Measurements from ENCODE around the gene TTC32. TPM values are rescaled to one million over a fixed set of nuclear protein-coding genes. Genes with fewer than 3 reads are reported as not detected.

Gene TTC32
- total RNA-seq, 1 donor from 2014 or later: 27.9 TPM

GRCh38 chr2:19872302-19872701 is 29.5 kb downstream of the TTC32 start:
- Mint-ChIP-seq H3K27ac (no peak overlapping the region), H3K9me3 (no peaks in the 10 kb centered on the region), H3K4me3 (no peak overlapping the region), H3K36me3 (no peaks in the 10 kb centered on the region), H3K4me1 (peaks cover 1% of the 10 kb centered on the region), H3K27me3 (ENCODE audit: insufficient read depth, low read depth) (peaks cover 15% of the 10 kb centered on the region)
- Histone ChIP-seq H3K9ac (no peak overlapping the region), H3K27me3 (peaks cover 25% of the 10 kb centered on the region), H3K9me3 (ENCODE audit: low read depth) (no peaks in the 10 kb centered on the region), H4K20me1 (ENCODE audit: low read depth) (no peaks in the 10 kb centered on the region), H3K36me3 (no peaks in the 10 kb centered on the region), H3K4me3 (no peak overlapping the region), H3K4me2 (no peak overlapping the region), H3K4me1 (no peaks in the 10 kb centered on the region), H2AFZ (replicated peaks) (no peak overlapping the region), H3F3A (ENCODE audit: low read depth) (no peaks in the 10 kb centered on the region), H3K79me2 (ENCODE audit: low read depth) (no peaks in the 10 kb centered on the region), H3K27ac (no peak overlapping the region)
- DNase-seq (ENCODE audit: low spot score): no peak
- TF ChIP-seq EZH2 (IDR thresholded peaks at IDR 0.05): no peak
- TF ChIP-seq EZH2phosphoT487 (IDR thresholded peaks at IDR 0.05): no peak
- TF ChIP-seq CTCF (IDR thresholded peaks at IDR 0.05): no peak

- Mint-ChIP-seq H3K9me3 (no peaks in the 10 kb centered on the region), H3K4me3 (no peak overlapping the region), H3K27me3 (ENCODE audit: insufficient read depth, low read depth) (peaks cover 16% of the 10 kb centered on the region), H3K4me1 (peaks cover 3% of the 10 kb centered on the region), H3K27ac (no peak overlapping the region), H3K36me3 (no peaks in the 10 kb centered on the region)
- Histone ChIP-seq H3K4me2 (no peak overlapping the region), H2AFZ (replicated peaks) (no peak overlapping the region), H3F3A (ENCODE audit: low read depth) (no peaks in the 10 kb centered on the region), H3K9ac (no peak overlapping the region), H3K79me2 (ENCODE audit: low read depth) (no peaks in the 10 kb centered on the region), H4K20me1 (ENCODE audit: low read depth) (no peaks in the 10 kb centered on the region), H3K4me1 (no peaks in the 10 kb centered on the region), H3K27ac (no peak overlapping the region), H3K36me3 (no peaks in the 10 kb centered on the region), H3K9me3 (ENCODE audit: low read depth) (no peaks in the 10 kb centered on the region), H3K27me3 (peaks cover 29% of the 10 kb centered on the region), H3K4me3 (no peak overlapping the region)
- TF ChIP-seq EZH2 (IDR thresholded peaks at IDR 0.05) (no peak), CTCF (IDR thresholded peaks at IDR 0.05) (no peak), EZH2phosphoT487 (IDR thresholded peaks at IDR 0.05) (no peak)
- no peak for DNase-seq (ENCODE audit: low spot score)
Measured at GRCh38 chr2:19871836-19872235, 29.9 kb downstream of the TTC32 start.

- no peaks in the 10 kb centered on the region for H3K79me2 ChIP-seq (ENCODE audit: low read depth)
- no peaks in the 10 kb centered on the region for H3F3A ChIP-seq (ENCODE audit: low read depth)
- peaks cover 16% of the 10 kb centered on the region for H3K27me3 Mint-ChIP-seq (ENCODE audit: insufficient read depth, low read depth)
- no peaks in the 10 kb centered on the region for H3K36me3 Mint-ChIP-seq
- no peak for TF ChIP-seq EZH2 (IDR thresholded peaks at IDR 0.05)
- no peak for TF ChIP-seq EZH2phosphoT487 (IDR thresholded peaks at IDR 0.05)
- TF ChIP-seq CTCF (IDR thresholded peaks at IDR 0.05): no peak
- no peaks in the 10 kb centered on the region for H3K4me1 ChIP-seq
- H3K36me3 ChIP-seq: no peaks in the 10 kb centered on the region
- H3K4me1 Mint-ChIP-seq: peaks cover 3% of the 10 kb centered on the region
- no peak overlapping the region for H3K9ac ChIP-seq
- DNase-seq (ENCODE audit: low spot score): no peak
- H3K4me3 Mint-ChIP-seq: no peak overlapping the region
- no peak overlapping the region for H3K27ac Mint-ChIP-seq
- H2AFZ ChIP-seq (replicated peaks): no peak overlapping the region
- no peak overlapping the region for H3K4me3 ChIP-seq
- H3K9me3 ChIP-seq (ENCODE audit: low read depth): no peaks in the 10 kb centered on the region
- H3K27ac ChIP-seq: no peak overlapping the region
- peaks cover 29% of the 10 kb centered on the region for H3K27me3 ChIP-seq
- H3K4me2 ChIP-seq: no peak overlapping the region
- H3K9me3 Mint-ChIP-seq: no peaks in the 10 kb centered on the region
- H4K20me1 ChIP-seq (ENCODE audit: low read depth): no peaks in the 10 kb centered on the region
Measured at GRCh38 chr2:19870792-19871191, 31.0 kb downstream of the TTC32 start.
